PFSK-1 (cell line): ENCODE data around the gene KCTD1.

Source experiments
- FOXP2 ChIP-seq: optimal IDR thresholded peaks from 2 replicates; pipeline ENCODE3; 2011; ENCODE audit warnings: borderline replicate concordance, control low read depth, inconsistent platforms; ENCODE audit not compliant: insufficient read depth; ENCODE audit errors: extremely low read length, extremely low read depth
- POLR2AphosphoS5 ChIP-seq: IDR thresholded peaks from 2 replicates; pipeline ENCODE4 v1.6.1; 2012; ENCODE audit warnings: low read depth, mild to moderate bottlenecking, control low read depth, low read length, moderate library complexity
- REST ChIP-seq, 2 experiments: IDR thresholded peaks; 2 replicates each; pipeline versions ENCODE4 v1.6.1 to v1.8.0; 2011 to 2012; ENCODE audit warnings: low read depth in 2 of 2, low read length in 2 of 2, control low read depth in 1 of 2, inconsistent platforms in 1 of 2, mild to moderate bottlenecking in 1 of 2, moderate library complexity in 1 of 2; ENCODE audit not compliant: insufficient read depth in 1 of 2
- SIN3A ChIP-seq: IDR thresholded peaks from 2 replicates; pipeline ENCODE4 v1.6.1; 2012; ENCODE audit warnings: mild to moderate bottlenecking, low read length, moderate library complexity, borderline replicate concordance; ENCODE audit not compliant: insufficient read depth
- TAF1 ChIP-seq: IDR thresholded peaks from 2 replicates; pipeline ENCODE4 v1.6.1; 2012; ENCODE audit warnings: low read length, control low read depth, borderline replicate concordance; ENCODE audit not compliant: insufficient read depth

KCTD1 gene

GRCh38 chr18:26561769-26562168, 13.4 kb upstream of the KCTD1 start:
- TF ChIP-seq SIN3A = no peak

- TF ChIP-seq FOXP2 (no peak), POLR2AphosphoS5 (no peak), REST (IDR thresholded peaks at IDR 0.05; ENCODE audit: insufficient read depth in 1 of 2, low read depth in 2 of 2, low read length in 2 of 2) (no peak), SIN3A (no peak), TAF1 (no peak)
Observed at GRCh38 chr18:26556573-26556972, 8.2 kb upstream of the KCTD1 start.

- TF ChIP-seq REST (IDR thresholded peaks at IDR 0.05; ENCODE audit: insufficient read depth in 1 of 2, low read depth in 2 of 2, low read length in 2 of 2) = no peak
- no peak for TF ChIP-seq POLR2AphosphoS5
- no peak for TF ChIP-seq TAF1
- no peak for TF ChIP-seq FOXP2
- TF ChIP-seq SIN3A = no peak
Observed at GRCh38 chr18:26555804-26556553, 7.6 kb upstream of the KCTD1 start.

GRCh38 chr18:26553943-26554342, 5.6 kb upstream of the KCTD1 start:
- TF ChIP-seq REST (IDR thresholded peaks at IDR 0.05; ENCODE audit: insufficient read depth in 1 of 2, low read depth in 2 of 2, low read length in 2 of 2) (no peak), TAF1 (no peak), FOXP2 (no peak), SIN3A (no peak), POLR2AphosphoS5 (no peak)

GRCh38 chr18:26551695-26552081, 3.3 kb upstream of the KCTD1 start:
- TF ChIP-seq SIN3A (no peak), REST (IDR thresholded peaks at IDR 0.05; ENCODE audit: insufficient read depth in 1 of 2, low read depth in 2 of 2, low read length in 2 of 2) (no peak), TAF1 (no peak), FOXP2 (no peak), POLR2AphosphoS5 (no peak)
